ENCODE data around the gene UGGT2.

GRCh38 chr13:96086736-96087135 lies 33.5 kb upstream of the UGGT2 start:
- TF ChIP-seq, protein P1, sequence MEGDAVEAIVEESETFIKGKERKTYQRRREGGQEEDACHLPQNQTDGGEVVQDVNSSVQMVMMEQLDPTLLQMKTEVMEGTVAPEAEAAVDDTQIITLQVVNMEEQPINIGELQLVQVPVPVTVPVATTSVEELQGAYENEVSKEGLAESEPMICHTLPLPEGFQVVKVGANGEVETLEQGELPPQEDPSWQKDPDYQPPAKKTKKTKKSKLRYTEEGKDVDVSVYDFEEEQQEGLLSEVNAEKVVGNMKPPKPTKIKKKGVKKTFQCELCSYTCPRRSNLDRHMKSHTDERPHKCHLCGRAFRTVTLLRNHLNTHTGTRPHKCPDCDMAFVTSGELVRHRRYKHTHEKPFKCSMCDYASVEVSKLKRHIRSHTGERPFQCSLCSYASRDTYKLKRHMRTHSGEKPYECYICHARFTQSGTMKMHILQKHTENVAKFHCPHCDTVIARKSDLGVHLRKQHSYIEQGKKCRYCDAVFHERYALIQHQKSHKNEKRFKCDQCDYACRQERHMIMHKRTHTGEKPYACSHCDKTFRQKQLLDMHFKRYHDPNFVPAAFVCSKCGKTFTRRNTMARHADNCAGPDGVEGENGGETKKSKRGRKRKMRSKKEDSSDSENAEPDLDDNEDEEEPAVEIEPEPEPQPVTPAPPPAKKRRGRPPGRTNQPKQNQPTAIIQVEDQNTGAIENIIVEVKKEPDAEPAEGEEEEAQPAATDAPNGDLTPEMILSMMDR (IDR thresholded peaks at IDR 0.05), result no peak
- TF ChIP-seq POLR2A (IDR thresholded peaks at IDR 0.05), result no peak

Data from thyroid gland (tissue), 4 donors.